NK-92 (cell line): ENCODE measurements around the gene GORASP2.

Source experiments
- DNase-seq: peaks from one replicate; lab custom pipeline; 2025; ENCODE audit not compliant: unreplicated experiment; lab: John Stamatoyannopoulos, UW

Gene GORASP2

DNA sequence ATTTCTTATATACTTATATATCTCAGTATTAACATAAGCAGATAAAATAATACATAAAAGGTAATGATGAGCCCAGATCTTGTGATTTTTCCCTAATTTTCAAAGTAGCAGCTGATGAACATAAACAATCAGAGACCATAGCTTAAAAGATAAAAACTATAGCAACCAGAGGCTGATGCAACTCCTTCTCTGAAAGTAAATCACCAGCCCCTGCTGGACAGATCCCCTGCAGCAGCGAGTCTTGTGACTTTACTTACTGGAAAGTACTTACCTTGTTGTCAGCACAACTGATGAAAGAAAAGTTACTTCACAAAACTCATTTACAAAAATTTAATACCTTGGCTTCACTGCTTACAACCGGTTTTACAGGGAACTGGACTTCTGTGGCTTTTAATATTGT, 67.3 kb downstream of the GORASP2 start:
- no peak for DNase-seq

GRCh38 chr2:170997893-170998597, 69.0 kb downstream of the GORASP2 start:
- DNase-seq, result no peak

GRCh38 chr2:170999654-171000053, 70.6 kb downstream of the GORASP2 start:
- no peak for DNase-seq

DNA sequence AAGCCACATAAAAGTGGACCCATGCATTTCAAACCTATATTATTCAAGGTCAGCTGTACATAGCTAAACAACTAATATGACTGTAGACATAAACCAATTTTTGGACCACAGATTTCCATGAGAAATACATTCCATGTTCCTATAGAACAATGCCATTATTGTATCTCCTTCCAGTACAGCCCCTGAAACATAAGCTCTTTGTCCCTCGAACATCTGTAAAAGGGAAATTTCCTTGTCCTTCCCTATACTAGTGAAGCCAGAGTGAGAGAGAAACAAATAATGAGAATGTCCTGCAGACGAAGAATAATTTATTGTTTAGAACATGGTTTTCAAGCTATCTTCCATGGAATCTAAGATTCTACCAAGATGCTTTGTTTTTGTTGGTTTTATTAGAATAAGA, 75.3 kb downstream of the GORASP2 start:
- DNase-seq, result no peak

DNA sequence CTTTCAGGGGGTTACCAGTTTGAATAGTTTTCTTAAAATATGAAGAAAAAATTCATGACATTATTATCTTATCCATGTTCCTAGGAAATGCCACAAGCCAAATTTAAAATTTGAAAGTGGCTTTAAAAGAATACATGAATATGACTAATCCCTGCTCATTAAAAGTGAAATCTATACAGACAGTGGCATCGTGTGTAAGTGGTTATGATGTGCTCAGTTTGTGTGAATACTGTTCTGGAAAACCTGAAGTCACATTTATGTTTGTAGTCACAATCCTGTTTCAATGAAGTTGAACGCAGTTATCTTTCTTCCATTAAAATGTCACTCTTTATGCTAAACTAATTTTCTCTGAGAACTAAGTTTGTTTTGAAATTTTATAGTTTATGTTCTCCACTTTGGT, 75.8 kb downstream of the GORASP2 start:
- DNase-seq, result no peak

DNA sequence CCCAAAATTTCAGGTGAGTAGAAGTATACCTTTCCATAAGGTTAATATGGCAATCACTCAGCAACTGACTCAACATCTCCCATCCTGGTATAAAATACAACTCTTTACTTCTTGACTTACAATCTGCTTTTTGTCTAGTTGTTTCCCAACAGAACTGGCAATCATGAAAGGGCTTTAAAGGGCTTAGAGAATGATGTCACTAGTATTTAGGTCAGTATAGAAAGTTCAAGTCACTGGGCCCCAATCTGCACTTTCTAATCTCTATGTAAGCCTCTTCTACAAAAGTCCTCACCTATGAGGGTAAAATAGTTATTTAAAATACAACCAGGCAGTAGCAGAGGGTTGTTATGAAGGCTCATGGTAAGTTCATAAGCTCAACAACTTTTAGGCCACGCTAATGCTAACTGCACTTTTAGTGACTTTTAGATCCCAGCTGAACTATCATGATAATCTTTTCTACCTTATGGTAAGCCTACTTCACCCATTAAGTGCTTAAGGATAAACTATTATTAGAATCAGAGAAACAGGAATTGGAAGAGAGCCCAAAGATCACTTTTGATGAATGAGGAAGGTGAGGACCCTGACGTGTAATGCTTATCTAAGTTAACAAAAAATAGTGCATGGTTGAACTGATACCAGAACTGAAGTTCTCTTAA, 79.6 kb downstream of the GORASP2 start:
- no peak for DNase-seq

DNA sequence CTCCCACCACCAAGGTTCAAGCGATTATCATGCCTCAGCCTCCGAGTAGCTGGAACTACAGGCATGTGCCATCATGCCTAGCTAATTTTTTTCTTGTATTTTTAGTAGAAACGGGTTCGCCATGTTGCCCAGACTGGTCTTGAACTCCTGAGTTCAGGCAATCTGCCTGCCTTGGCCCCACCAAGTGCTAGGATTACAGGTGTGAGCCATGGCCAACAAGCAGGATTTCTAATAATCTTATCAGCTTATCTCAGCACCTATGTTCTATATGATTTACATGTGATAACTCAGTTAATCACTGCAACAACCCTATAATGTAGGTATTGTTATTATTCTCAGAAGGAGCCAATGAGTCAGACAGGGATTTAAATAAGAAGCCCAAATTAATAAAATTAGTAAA, 80.3 kb downstream of the GORASP2 start:
- no peak for DNase-seq

GRCh38 chr2:171013851-171014250, 84.8 kb downstream of the GORASP2 start:
- no peak for DNase-seq

GRCh38 chr2:171016125-171016524, 87.1 kb downstream of the GORASP2 start:
- DNase-seq, result no peak
